Liver (tissue), 9 donors: ENCODE measurements around the gene DAGLB. TPM values are rescaled to one million over a fixed set of nuclear protein-coding genes. Genes with fewer than 3 reads are reported as not detected.

Experiments used
- DNase-seq: peaks from one replicate; pipeline ENCODE4 v3.0.0-alpha.2; 2017; ENCODE audit warnings: low spot score
- H3K27ac ChIP-seq, 2 donors: one replicate each; pipeline ENCODE4 v1.7.0; 2013; ENCODE audit warnings: inconsistent platforms in 2 of 2, low read length in 2 of 2, control low read depth in 1 of 2, low read depth in 1 of 2, mild to moderate bottlenecking in 1 of 2
- H3K27me3 ChIP-seq, 4 donors: one replicate each; pipeline versions ENCODE4 v1.6.1 to v1.7.0; 2013; ENCODE audit warnings: low read length in 3 of 4, inconsistent platforms in 1 of 4, mild to moderate bottlenecking in 1 of 4, moderate library complexity in 1 of 4; ENCODE audit not compliant: control insufficient read depth in 4 of 4, insufficient read depth in 4 of 4
- H3K36me3 ChIP-seq, 4 donors: one replicate each; pipeline versions ENCODE4 v1.6.1 to v1.7.0; 2013; ENCODE audit warnings: low read length in 3 of 4, mild to moderate bottlenecking in 3 of 4, low read depth in 1 of 4, moderate library complexity in 1 of 4; ENCODE audit not compliant: control insufficient read depth in 4 of 4, insufficient read depth in 3 of 4
- H3K4me1 ChIP-seq, 4 donors: one replicate each; pipeline versions ENCODE4 v1.6.1 to v1.7.0; 2013; ENCODE audit warnings: low read length in 3 of 4, mild to moderate bottlenecking in 3 of 4, moderate library complexity in 1 of 4; ENCODE audit not compliant: control insufficient read depth in 4 of 4, insufficient read depth in 4 of 4
- H3K4me3 ChIP-seq, 3 donors: one replicate each; pipeline versions ENCODE4 v1.6.1 to v1.7.0; 2013; ENCODE audit warnings: low read length in 3 of 3, control low read depth in 1 of 3, low read depth in 1 of 3, mild to moderate bottlenecking in 1 of 3
- H3K9ac ChIP-seq, 2 donors: one replicate each; pipeline ENCODE4 v1.7.0; 2013; ENCODE audit warnings: low read length in 2 of 2, mild to moderate bottlenecking in 2 of 2, moderate library complexity in 2 of 2, control low read depth in 1 of 2, low read depth in 1 of 2
- H3K9me3 ChIP-seq, 4 donors: one replicate each; pipeline versions ENCODE4 v1.6.1 to v1.7.0; 2013; ENCODE audit warnings: low read length in 3 of 4; ENCODE audit not compliant: control insufficient read depth in 4 of 4
- EGR1 ChIP-seq, 2 donors: IDR thresholded peaks; 2 replicates each; pipeline ENCODE4 v1.6.1; 2016 to 2018; ENCODE audit warnings: antibody characterized with exemption in 2 of 2, low read depth in 2 of 2
- FOXA1 ChIP-seq: IDR thresholded peaks from 2 replicates; pipeline ENCODE4 v1.6.1; 2016; ENCODE audit warnings: antibody characterized with exemption
- FOXA2 ChIP-seq: IDR thresholded peaks from 2 replicates; pipeline ENCODE4 v1.6.1; 2016; ENCODE audit warnings: antibody characterized with exemption
- GABPA ChIP-seq, 2 donors: IDR thresholded peaks in 1 of 2; conservative IDR thresholded peaks in 1 of 2; 2 replicates each; pipeline ENCODE4 v1.6.1; 2016; ENCODE audit warnings: antibody characterized with exemption in 2 of 2, mild to moderate bottlenecking in 1 of 2, moderate library complexity in 1 of 2
- HNF4A ChIP-seq, 2 donors: conservative IDR thresholded peaks; 2 replicates each; pipeline ENCODE4 v1.6.1; 2016; ENCODE audit warnings: antibody characterized with exemption in 2 of 2, mild to moderate bottlenecking in 2 of 2
- HNF4G ChIP-seq: IDR thresholded peaks from 2 replicates; pipeline ENCODE4 v1.6.1; 2016; ENCODE audit warnings: antibody characterized with exemption
- JUND ChIP-seq, 2 donors: IDR thresholded peaks; 2 replicates each; pipeline ENCODE4 v1.6.1; 2016; ENCODE audit warnings: antibody characterized with exemption in 2 of 2
- NR2F2 ChIP-seq: IDR thresholded peaks from 2 replicates; pipeline ENCODE4 v1.6.1; 2016; ENCODE audit warnings: antibody characterized with exemption
- RAD21 ChIP-seq, 2 donors: IDR thresholded peaks; 2 replicates each; pipeline ENCODE4 v1.6.1; 2016; ENCODE audit warnings: antibody characterized with exemption in 2 of 2, mild to moderate bottlenecking in 2 of 2
- RXRA ChIP-seq, 2 donors: IDR thresholded peaks; 2 replicates each; pipeline ENCODE4 v1.6.1; 2017 to 2018; ENCODE audit warnings: antibody characterized with exemption in 2 of 2, mild to moderate bottlenecking in 1 of 2
- SP1 ChIP-seq: IDR thresholded peaks from 2 replicates; pipeline ENCODE4 v1.6.1; 2018; ENCODE audit warnings: antibody characterized with exemption, mild to moderate bottlenecking
- TAF1 ChIP-seq: conservative IDR thresholded peaks from 2 replicates; pipeline ENCODE4 v1.6.1; 2016; ENCODE audit warnings: antibody characterized with exemption, mild to moderate bottlenecking
- YY1 ChIP-seq: IDR thresholded peaks from 2 replicates; pipeline ENCODE4 v1.6.1; 2016; ENCODE audit warnings: antibody characterized with exemption, mild to moderate bottlenecking
- WGBS: extraction: QIAGEN DNeasy Blood & Tissue Kit; methylation state at CpG from one replicate; pipeline ENCODE4 v1.1.7; 2013; 5-methylcytosine and 5-hydroxymethylcytosine counted together
- polyA plus RNA-seq, 2 donors: library from polyadenylated mRNA; stranded (reverse) in 1 of 2; unstranded in 1 of 2; fragments of 200-250 nt in 1 of 2; fragments of >200 nt in 1 of 2; fragmentation: Nextera tagmentation in 1 of 2; extraction: Ambion mirVana in 1 of 2; gene quantifications; one replicate each; pipeline versions ENCODE4 v1.2.1 to v1.2.3, GENCODE V29; 2013 to 2015
- total RNA-seq, 2 donors: library from RNA; depleted of rRNA; stranded (reverse); fragments of >200 nt; gene quantifications; one replicate each; pipeline ENCODE4 v1.2.3, GENCODE V29; 2014
- TF ChIP-seq, protein P1 (sequence below): fragments of 150-350 bp; IDR thresholded peaks from 2 replicates; pipeline ENCODE4 v1.5.1; 2017; ENCODE audit warnings: improper control_type of control experiment, low read depth, low read length; ENCODE audit not compliant: missing input control
- TF ChIP-seq, protein P2 (sequence below): IDR thresholded peaks from 2 replicates; pipeline ENCODE4 v1.6.1; 2016; ENCODE audit warnings: antibody characterized with exemption
- TF ChIP-seq, protein P3 (sequence below): IDR thresholded peaks from 2 replicates; pipeline ENCODE4 v1.6.1; 2016; ENCODE audit warnings: antibody characterized with exemption
- TF ChIP-seq, protein P4 (sequence below): IDR thresholded peaks from 2 replicates; pipeline ENCODE4 v1.6.1; 2016; ENCODE audit warnings: antibody characterized with exemption, mild to moderate bottlenecking
- TF ChIP-seq, protein P5 (sequence below): IDR thresholded peaks from 2 replicates; pipeline ENCODE4 v1.6.1; 2016; ENCODE audit warnings: antibody characterized with exemption
- donor health status: healthy.
- donor health status: healthy.
- donor health status: healthy.
- donor health status: healthy.
- donor health status: healthy.

The DAGLB gene
- total and polyA plus RNA-seq, 4 donors: 4.9 to 10.7 (median 8.4) TPM

DNA sequence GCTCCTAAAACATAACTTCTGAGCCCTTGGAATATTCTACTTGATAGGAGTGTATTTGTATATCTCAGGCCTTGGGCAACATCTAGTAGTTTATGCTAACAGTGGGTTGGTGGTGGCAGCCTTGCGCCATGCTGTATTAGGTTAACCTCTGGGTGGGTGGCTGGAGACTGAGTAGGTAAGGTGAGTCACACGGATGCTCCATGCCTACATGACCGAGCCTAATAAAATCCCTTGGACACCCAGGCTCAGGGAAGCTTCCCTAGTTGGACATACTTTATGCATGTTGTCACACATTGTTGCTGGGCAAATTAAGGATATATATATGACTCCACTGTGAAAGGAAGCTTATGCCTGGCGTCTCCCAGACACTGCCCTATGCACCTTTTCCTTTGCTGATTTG is 6.0 kb upstream of the DAGLB start:
- H3K4me3 ChIP-seq: no peak overlapping the region
- H3K9me3 ChIP-seq: no peaks in the 10 kb centered on the region
- no peak for DNase-seq
- 89% methylated on average over 4 of the region's 4 CpGs for WGBS
- no peaks in the 10 kb centered on the region for H3K27me3 ChIP-seq
- H3K36me3 ChIP-seq: no peaks in the 10 kb centered on the region
- TF ChIP-seq JUND (IDR thresholded peaks at IDR 0.05) (no peak), RAD21 (IDR thresholded peaks at IDR 0.05) (no peak), FOXA1 (no peak), HNF4A (conservative IDR thresholded peaks at IDR 0.05) (no peak), HNF4G (no peak), GABPA (IDR thresholded peaks at IDR 0.05 in 1 of 2, conservative IDR thresholded peaks at IDR 0.05 in 1 of 2) (no peak), TAF1 (no peak), NR2F2 (no peak)
- TF ChIP-seq, protein P1, sequence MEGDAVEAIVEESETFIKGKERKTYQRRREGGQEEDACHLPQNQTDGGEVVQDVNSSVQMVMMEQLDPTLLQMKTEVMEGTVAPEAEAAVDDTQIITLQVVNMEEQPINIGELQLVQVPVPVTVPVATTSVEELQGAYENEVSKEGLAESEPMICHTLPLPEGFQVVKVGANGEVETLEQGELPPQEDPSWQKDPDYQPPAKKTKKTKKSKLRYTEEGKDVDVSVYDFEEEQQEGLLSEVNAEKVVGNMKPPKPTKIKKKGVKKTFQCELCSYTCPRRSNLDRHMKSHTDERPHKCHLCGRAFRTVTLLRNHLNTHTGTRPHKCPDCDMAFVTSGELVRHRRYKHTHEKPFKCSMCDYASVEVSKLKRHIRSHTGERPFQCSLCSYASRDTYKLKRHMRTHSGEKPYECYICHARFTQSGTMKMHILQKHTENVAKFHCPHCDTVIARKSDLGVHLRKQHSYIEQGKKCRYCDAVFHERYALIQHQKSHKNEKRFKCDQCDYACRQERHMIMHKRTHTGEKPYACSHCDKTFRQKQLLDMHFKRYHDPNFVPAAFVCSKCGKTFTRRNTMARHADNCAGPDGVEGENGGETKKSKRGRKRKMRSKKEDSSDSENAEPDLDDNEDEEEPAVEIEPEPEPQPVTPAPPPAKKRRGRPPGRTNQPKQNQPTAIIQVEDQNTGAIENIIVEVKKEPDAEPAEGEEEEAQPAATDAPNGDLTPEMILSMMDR: no peak
- TF ChIP-seq, protein P2, sequence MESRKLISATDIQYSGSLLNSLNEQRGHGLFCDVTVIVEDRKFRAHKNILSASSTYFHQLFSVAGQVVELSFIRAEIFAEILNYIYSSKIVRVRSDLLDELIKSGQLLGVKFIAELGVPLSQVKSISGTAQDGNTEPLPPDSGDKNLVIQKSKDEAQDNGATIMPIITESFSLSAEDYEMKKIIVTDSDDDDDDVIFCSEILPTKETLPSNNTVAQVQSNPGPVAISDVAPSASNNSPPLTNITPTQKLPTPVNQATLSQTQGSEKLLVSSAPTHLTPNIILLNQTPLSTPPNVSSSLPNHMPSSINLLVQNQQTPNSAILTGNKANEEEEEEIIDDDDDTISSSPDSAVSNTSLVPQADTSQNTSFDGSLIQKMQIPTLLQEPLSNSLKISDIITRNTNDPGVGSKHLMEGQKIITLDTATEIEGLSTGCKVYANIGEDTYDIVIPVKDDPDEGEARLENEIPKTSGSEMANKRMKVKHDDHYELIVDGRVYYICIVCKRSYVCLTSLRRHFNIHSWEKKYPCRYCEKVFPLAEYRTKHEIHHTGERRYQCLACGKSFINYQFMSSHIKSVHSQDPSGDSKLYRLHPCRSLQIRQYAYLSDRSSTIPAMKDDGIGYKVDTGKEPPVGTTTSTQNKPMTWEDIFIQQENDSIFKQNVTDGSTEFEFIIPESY: no peak
- no peak overlapping the region for H3K9ac ChIP-seq
- H3K27ac ChIP-seq: no peak overlapping the region
- H3K4me1 ChIP-seq: no peaks in the 10 kb centered on the region

DNA sequence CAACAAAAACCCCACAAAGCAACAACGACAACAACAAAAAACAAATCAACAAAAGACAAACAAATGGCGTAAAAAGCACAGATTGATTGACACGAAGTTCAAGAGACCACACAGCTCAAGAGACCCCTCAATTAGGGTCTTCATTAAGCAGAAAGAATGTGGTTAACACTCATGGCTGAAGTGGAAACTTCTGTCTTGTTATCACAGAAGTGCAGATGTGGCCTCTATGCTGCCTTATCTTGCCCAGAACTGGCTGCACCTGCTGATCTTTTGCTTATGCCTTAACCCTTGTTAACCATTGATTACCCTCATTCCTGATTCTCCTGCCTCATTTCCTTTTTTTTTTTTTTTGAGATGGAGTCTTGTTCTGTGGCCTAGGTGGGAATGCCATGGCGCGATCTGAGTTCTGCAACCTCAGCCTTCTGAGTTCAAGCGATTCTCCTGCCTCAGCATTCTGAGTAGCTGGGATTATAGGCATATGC is 3.5 kb upstream of the DAGLB start:
- Histone ChIP-seq H3K9me3 (no peaks in the 10 kb centered on the region), H3K9ac (no peak overlapping the region), H3K4me3 (no peak overlapping the region), H3K36me3 (no peaks in the 10 kb centered on the region), H3K27ac (no peak overlapping the region), H3K4me1 (peaks cover 0 to 11% (median 4%) of the 10 kb centered on the region in 4 donors), H3K27me3 (no peaks in the 10 kb centered on the region)
- DNase-seq: no peak
- WGBS: 89% methylated on average over 6 of the region's 6 CpGs
- TF ChIP-seq JUND (IDR thresholded peaks at IDR 0.05): no peak
- no peak for TF ChIP-seq NR2F2
- TF ChIP-seq SP1: no peak
- TF ChIP-seq YY1: no peak
- TF ChIP-seq HNF4A (conservative IDR thresholded peaks at IDR 0.05): no peak
- no peak for TF ChIP-seq HNF4G
- TF ChIP-seq RXRA (IDR thresholded peaks at IDR 0.05): no peak
- no peak for TF ChIP-seq RAD21 (IDR thresholded peaks at IDR 0.05)
- TF ChIP-seq, protein P1: no peak
- TF ChIP-seq FOXA1: no peak
- TF ChIP-seq TAF1: no peak
- TF ChIP-seq, protein P3, sequence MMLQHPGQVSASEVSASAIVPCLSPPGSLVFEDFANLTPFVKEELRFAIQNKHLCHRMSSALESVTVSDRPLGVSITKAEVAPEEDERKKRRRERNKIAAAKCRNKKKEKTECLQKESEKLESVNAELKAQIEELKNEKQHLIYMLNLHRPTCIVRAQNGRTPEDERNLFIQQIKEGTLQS: no peak
- TF ChIP-seq, protein P2: no peak
- TF ChIP-seq FOXA2: no peak
- TF ChIP-seq GABPA (IDR thresholded peaks at IDR 0.05 in 1 of 2, conservative IDR thresholded peaks at IDR 0.05 in 1 of 2): no peak
- no peak for TF ChIP-seq EGR1 (IDR thresholded peaks at IDR 0.05; ENCODE audit: low read depth in 2 of 2)
- TF ChIP-seq, protein P4, sequence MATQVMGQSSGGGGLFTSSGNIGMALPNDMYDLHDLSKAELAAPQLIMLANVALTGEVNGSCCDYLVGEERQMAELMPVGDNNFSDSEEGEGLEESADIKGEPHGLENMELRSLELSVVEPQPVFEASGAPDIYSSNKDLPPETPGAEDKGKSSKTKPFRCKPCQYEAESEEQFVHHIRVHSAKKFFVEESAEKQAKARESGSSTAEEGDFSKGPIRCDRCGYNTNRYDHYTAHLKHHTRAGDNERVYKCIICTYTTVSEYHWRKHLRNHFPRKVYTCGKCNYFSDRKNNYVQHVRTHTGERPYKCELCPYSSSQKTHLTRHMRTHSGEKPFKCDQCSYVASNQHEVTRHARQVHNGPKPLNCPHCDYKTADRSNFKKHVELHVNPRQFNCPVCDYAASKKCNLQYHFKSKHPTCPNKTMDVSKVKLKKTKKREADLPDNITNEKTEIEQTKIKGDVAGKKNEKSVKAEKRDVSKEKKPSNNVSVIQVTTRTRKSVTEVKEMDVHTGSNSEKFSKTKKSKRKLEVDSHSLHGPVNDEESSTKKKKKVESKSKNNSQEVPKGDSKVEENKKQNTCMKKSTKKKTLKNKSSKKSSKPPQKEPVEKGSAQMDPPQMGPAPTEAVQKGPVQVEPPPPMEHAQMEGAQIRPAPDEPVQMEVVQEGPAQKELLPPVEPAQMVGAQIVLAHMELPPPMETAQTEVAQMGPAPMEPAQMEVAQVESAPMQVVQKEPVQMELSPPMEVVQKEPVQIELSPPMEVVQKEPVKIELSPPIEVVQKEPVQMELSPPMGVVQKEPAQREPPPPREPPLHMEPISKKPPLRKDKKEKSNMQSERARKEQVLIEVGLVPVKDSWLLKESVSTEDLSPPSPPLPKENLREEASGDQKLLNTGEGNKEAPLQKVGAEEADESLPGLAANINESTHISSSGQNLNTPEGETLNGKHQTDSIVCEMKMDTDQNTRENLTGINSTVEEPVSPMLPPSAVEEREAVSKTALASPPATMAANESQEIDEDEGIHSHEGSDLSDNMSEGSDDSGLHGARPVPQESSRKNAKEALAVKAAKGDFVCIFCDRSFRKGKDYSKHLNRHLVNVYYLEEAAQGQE: no peak
- TF ChIP-seq, protein P5, sequence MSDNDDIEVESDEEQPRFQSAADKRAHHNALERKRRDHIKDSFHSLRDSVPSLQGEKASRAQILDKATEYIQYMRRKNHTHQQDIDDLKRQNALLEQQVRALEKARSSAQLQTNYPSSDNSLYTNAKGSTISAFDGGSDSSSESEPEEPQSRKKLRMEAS: no peak
